NOMO-1 treated with dmso at 0.1 percent for 144 hours (cell line): ENCODE data around the gene OR56A3.

ENCODE experiments used
- DNase-seq: peaks from one replicate; lab custom pipeline; 2025; ENCODE audit not compliant: unreplicated experiment; lab: John Stamatoyannopoulos, UW

The OR56A3 gene

GRCh38 chr11:5968394-5968793, 26.3 kb downstream of the OR56A3 start, which contains the start of gene OR56A5:
OR56A5 (minus strand) TSS chr11:5968494; CDS start chr11:5968494, 0 bp downstream.
- no peak for DNase-seq

GRCh38 chr11:5973530-5973929, 31.5 kb downstream of the OR56A3 start:
- no peak for DNase-seq

GRCh38 chr11:5983443-5983842, 41.4 kb downstream of the OR56A3 start:
- no peak for DNase-seq

GRCh38 chr11:5986885-5987284, 44.8 kb downstream of the OR56A3 start, which contains the start of gene OR52L1:
OR52L1 (minus strand) TSS chr11:5986985; CDS start chr11:5986930, 55 bp downstream.
- DNase-seq: no peak

- DNase-seq: no peak
Measured at GRCh38 chr11:5989203-5989602, 47.2 kb downstream of the OR56A3 start.

GRCh38 chr11:5992150-5992549, 50.1 kb downstream of the OR56A3 start:
- DNase-seq: no peak

GRCh38 chr11:5992604-5993251, 50.7 kb downstream of the OR56A3 start:
- no peak for DNase-seq

GRCh38 chr11:5994791-5995190, 52.7 kb downstream of the OR56A3 start:
- DNase-seq: no peak
